ENCODE data around the gene DNAH10. TPM values are rescaled to one million over a fixed set of nuclear protein-coding genes. Genes with fewer than 3 reads are reported as not detected.

The DNAH10 gene
- total and polyA plus RNA-seq, 2 of the 4 experiments (the other 2 are of a cell fraction): 0.18 to 0.22 TPM

- Histone ChIP-seq H3K4me1 (ENCODE audit: control insufficient read depth, insufficient read depth, low read length) (no peaks in the 10 kb centered on the region), H3K9me1 (ENCODE audit: insufficient read depth, low read length) (no peaks in the 10 kb centered on the region), H3K79me1 (ENCODE audit: low read depth in 1 of 2, low read length in 2 of 2) (no peaks in the 10 kb centered on the region), H3K18ac (ENCODE audit: low read depth, low read length) (no peak overlapping the region), H3K9ac (ENCODE audit: low read depth, low read length) (no peak overlapping the region), H2BK5ac (ENCODE audit: low read depth, low read length, poor library complexity, severe bottlenecking) (no peak overlapping the region), H4K5ac (ENCODE audit: low read depth, low read length) (no peak overlapping the region), H2BK120ac (ENCODE audit: low read depth, low read length) (no peak overlapping the region), H3K27me3 (ENCODE audit: control insufficient read depth, insufficient read depth, low read length) (peaks cover 28% of the 10 kb centered on the region), H3K4ac (ENCODE audit: low read depth, low read length) (no peak overlapping the region), H2BK20ac (ENCODE audit: low read depth, low read length) (no peak overlapping the region), H3K4me3 (ENCODE audit: insufficient read depth, low read depth, low read length) (no peak overlapping the region), H3K36me3 (ENCODE audit: control insufficient read depth, insufficient read depth, low read length) (no peaks in the 10 kb centered on the region), H4K20me1 (ENCODE audit: insufficient read depth, low read length) (no peaks in the 10 kb centered on the region), H2AFZ (replicated peaks; ENCODE audit: low read length, poor library complexity) (no peak overlapping the region), H3K9me3 (ENCODE audit: control insufficient read depth, insufficient read depth, low read length) (peaks cover 8% of the 10 kb centered on the region), H3K23ac (ENCODE audit: low read depth, low read length) (no peak overlapping the region), H2AK9ac (replicated peaks; ENCODE audit: low read depth, low read length, poor library complexity) (no peak overlapping the region), H2BK15ac (ENCODE audit: low read depth, low read length) (no peak overlapping the region), H3K56ac (ENCODE audit: extremely low read depth, insufficient read depth, low read length) (no peak overlapping the region), H4K91ac (ENCODE audit: insufficient read depth, low read depth, low read length) (no peak overlapping the region), H3K27ac (ENCODE audit: insufficient read depth, low read length) (no peak overlapping the region), H2AK5ac (ENCODE audit: low read depth, low read length) (no peak overlapping the region), H3K14ac (replicated peaks; ENCODE audit: low read depth, low read length) (no peak overlapping the region), H4K8ac (ENCODE audit: low read depth in 2 of 2, low read length in 2 of 2) (no peak overlapping the region), H3K4me2 (ENCODE audit: low read depth, low read length) (no peak overlapping the region)
- TF ChIP-seq MAZ (IDR thresholded peaks at IDR 0.05; ENCODE audit: borderline replicate concordance, low read depth, low read length) (no peak), POLR2A (IDR thresholded peaks at IDR 0.05; ENCODE audit: low read depth, low read length) (no peak), RFX5 (IDR thresholded peaks at IDR 0.05; ENCODE audit: low read depth, low read length) (no peak), USF2 (IDR thresholded peaks at IDR 0.05; ENCODE audit: low read depth, low read length) (no peak)
- dilution Hi-C loops (cut with HindIII; ENCODE audit: low sequenced_read_pairs, unreplicated experiment) (no loop called here), intact Hi-C loops (cut with micrococcal nuclease) (no loop called here), in situ Hi-C loops (cut with MboI; ENCODE audit: low sequenced_read_pairs) (no loop called here)
- no peak for DNase-seq
- no TSS peak for BruUV-seq (replicated peaks)
- ChIA-PET CTCF (no interaction called here), POLR2A (ENCODE audit: unreplicated experiment) (no interaction called here)
- ATAC-seq (ENCODE audit: low read depth): no peak
- no CpG with 5 or more reads among the region's 6 CpGs for WGBS, 2 experiments (ENCODE audit: extremely low coverage in 2 of 2, insufficient read length in 1 of 2)
Observed at GRCh38 chr12:123822804-123823203, 60.7 kb downstream of the DNAH10 start.
